ENCODE measurements around the gene QSOX1.
A peak's percentile ranks its signal among the peaks of the same experiment; 100 is the strongest.
"Not testable (repeated sequence)": the region's sequence is repeated elsewhere in the genome, so short reads cannot be mapped to it uniquely, and the experiment has no call there.

QSOX1 gene, protein sequence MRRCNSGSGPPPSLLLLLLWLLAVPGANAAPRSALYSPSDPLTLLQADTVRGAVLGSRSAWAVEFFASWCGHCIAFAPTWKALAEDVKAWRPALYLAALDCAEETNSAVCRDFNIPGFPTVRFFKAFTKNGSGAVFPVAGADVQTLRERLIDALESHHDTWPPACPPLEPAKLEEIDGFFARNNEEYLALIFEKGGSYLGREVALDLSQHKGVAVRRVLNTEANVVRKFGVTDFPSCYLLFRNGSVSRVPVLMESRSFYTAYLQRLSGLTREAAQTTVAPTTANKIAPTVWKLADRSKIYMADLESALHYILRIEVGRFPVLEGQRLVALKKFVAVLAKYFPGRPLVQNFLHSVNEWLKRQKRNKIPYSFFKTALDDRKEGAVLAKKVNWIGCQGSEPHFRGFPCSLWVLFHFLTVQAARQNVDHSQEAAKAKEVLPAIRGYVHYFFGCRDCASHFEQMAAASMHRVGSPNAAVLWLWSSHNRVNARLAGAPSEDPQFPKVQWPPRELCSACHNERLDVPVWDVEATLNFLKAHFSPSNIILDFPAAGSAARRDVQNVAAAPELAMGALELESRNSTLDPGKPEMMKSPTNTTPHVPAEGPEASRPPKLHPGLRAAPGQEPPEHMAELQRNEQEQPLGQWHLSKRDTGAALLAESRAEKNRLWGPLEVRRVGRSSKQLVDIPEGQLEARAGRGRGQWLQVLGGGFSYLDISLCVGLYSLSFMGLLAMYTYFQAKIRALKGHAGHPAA

DNA sequence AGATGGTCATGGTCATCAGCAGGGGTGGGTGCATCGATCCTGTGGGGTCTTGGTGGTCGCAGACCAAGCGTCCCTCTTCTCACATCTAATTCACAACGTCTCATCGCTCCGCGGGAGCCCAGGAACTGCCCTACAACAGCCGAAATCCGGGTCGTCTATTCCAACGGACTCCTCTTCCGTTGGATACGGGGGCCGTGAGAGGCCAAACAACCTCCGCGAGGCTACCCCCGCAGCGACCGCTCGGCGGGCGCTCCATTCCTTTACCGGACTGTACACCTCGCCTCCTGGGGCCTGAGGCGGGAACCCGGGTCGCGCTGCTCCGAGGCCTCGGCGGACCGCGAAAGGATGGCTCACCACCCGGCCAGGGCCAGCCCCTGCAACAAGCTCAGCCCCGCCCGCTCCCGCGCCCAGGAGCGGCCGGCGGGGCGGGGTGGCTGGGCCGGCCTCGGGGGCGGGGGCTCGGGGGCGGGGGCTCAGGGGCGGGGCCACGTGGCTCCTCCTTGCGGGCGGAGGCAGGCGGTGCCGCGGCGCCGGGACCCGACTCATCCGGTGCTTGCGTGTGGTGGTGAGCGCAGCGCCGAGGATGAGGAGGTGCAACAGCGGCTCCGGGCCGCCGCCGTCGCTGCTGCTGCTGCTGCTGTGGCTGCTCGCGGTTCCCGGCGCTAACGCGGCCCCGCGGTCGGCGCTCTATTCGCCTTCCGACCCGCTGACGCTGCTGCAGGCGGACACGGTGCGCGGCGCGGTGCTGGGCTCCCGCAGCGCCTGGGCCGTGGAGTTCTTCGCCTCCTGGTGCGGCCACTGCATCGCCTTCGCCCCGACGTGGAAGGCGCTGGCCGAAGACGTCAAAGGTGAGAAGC lies at the start of gene QSOX1:
QSOX1 (plus strand) TSS at position 545 of the 857 bp plus-strand sequence; CDS start at position 584, 39 bp downstream.
- peak; percentile 94 to 96 (median 96) for DNase-seq

DNA sequence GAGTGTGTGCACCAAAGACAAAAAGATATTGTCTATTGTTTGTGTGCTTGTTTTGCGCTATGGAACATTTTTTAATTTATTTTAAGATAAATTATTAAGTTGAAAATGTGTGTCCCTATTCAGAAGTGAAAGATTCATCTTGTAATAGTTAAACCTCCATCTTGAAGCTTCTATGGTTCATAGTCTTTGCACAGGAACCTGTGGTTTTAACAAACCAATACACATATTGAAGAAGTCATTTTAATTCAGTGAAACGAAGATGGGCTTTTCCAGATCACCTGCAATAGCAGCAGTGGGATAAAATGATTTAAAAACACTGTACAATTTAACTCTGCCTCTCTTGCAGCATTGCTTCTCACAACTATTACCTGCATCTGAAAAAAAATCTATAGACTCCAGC lies 42.6 kb upstream of the QSOX1 start:
- no peak for DNase-seq

DNA sequence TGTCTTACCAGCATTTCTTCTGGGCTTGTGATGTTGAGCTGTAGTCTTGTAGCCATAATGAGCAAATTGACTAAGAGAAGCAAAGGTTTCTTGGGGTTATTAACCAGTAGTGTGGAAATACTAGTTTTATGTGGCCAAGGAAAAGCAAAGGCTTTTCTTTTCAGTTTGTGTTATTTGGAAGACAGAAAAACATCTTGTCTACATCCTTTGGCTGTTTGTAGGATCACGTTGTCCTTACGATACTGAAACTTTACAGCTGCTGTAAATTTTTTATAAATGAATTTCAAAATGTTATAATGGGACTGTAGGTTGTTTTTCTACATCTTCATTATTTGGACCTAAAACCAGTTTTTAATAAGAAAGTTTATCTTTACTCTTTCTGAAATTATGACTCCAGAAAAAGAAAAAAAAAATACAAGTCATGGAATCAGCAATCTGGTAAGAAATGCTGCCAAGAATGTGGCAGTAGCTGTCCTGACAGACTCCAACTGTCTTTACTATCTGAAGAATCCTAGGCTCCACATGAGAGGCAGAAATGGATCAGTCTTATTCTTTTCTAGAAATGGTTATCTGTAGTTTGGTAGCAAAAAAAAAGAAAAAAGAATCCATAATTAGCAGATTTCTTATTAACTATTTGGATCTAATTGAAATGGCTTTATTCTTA lies 41.6 kb upstream of the QSOX1 start:
- no peak for DNase-seq

DNA sequence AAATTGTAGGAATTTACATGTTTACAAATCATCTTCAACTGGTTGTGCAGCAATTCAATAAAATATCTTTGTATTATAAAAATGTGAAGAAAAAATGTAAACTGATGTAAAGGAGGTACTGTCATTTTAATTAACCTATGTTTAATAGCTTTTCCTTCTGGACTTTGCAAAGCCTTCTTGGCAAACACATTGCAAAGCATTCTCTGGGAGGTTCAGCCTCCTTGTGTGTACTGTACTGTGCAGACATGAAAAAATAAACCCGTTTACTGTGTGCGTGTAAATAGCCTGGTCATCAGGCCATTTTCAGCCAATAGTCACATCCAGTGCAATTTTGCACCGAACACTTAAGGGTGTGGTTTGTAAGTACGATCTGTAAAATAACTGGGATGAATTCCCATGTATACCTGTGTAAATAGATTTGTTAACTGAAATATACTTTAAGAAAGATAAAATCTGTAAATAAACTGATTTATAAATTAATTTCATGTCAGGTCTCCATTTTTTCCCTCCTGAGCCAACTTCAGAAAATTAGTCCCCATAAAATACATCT lies 40.2 kb upstream of the QSOX1 start:
- no peak for DNase-seq

DNA sequence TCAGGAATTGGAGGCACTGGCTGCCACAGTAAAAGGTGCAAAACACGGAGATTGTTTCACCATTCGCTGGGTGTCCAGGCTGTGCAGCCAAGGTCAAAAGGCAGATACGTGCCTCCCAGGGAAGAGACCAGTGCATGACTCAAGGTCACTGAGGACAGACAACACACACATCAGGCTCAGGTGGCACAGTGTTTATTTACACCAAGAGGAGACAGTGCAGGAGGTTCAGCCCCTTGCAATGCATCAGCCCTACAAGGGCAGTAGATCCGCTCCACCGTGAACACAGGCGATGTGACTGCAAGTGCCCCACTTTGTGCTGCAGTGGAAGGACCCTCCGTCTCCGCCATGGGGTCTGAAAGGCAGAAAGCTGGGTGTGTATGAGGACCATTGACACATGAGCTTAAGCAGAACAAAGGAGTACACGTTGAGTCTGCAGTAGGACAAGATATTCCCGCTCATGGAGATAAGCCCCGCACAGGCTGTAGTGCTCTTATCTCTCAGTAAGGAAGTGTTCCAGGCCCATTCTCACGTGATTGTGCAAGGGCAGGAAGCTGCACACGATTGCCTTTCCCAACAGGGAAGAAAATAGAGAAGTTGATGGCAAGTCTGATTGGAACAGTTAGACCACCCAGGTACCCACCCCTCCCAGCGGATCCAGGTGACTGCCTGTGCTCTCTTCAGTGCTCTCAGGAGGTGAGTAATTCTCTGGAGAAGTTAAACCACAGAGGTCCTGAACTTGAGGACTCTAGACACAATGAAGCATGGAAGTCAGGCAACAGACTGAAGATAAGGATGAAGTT lies 37.5 kb upstream of the QSOX1 start:
- no peak for DNase-seq

DNA sequence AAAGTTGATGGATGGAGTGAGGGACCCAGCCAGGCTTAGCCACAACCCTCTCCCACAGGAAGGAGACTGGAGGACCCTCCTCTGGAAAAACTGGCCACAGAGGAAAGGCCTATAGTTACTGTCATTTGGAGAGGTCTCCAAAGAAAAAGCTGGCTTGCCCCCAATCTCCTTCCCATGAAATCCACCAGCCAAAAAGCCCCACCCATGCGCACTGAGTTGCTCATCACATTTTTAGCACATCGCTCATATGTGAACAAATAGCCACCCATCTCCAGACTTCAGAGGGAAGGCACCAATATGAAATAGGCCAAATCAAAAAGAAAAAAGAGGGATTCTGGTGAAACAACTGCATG lies 36.9 kb upstream of the QSOX1 start:
- DNase-seq, result no peak

DNA sequence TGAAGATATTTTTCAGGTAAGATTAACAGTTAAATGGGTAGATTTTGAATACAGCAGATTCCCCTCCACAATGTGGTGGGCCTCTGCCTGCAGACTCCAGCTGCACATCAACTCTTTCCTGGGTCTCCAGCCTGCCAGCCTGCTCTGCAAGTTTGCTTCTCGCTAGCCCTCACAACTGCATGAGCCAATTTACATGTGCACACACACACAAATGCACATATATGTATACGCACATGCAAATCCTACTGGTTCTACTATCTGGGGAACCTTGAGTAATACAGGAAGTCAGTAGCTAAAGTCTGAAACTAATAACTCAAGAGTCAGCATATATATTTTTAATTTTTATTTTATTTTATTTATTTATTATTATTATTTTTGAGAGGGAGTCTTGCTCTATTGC lies 34.8 kb upstream of the QSOX1 start:
- DNase-seq, result no peak

DNA sequence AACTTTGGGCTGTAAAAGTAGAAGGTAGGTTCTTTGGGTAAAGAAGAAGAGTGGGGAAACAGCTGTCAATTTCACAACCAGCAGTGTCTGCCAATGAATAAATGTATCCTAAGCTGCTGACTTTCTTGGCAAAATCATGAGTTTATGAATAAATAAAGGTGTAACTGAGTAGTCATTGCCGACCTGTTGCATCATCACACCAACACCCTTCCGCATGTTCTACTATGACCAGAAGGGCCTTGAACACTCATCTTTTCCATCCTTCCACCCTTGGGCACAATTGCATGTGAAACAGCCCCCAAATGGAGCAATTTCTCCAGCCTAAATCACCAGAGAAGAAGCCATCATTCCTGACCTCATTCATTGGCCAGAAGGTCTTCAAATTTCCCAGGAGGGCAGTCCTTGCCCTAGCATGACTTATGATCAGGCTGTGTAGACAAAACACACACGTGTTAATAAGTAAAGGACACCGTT lies 31.2 kb upstream of the QSOX1 start:
- DNase-seq, result no peak

DNA sequence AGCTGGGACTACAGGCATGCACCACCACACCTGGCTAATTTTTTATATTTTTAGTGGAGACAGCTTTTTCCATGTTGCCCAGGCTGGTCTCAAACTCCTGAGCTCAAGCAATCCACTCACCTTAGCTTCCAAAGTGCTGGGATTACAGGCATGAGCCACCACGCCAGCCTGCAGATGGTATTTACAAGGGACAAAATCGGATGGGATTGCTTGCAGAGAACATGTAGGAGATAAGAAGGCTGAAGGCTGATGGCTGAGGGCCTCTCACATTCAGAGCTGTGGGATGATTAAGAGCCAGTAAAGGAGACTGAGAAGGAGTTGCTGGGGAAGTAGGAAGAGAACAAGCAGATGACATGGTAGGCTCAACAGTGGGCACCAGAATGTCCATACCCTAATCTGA lies 24.0 kb upstream of the QSOX1 start:
- DNase-seq, result no peak

DNA sequence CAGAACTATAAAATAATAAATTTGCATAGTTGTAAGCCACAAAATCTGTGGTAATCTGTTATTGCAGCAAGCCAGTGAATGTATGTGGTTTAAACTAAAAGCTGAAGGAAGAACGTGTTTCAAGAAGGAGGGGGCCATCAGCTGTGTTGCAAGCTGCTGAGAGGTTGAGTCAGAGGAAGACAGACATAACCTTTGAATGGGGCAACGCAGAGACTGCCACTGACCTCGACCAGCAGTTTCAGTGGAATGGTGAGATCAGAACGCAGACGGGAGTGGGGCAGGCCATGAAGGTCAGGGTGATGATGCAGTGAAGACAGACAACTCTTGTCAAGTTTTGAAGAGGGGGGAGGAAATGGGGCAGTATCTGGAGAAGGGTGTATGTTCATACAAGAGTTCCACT lies 23.2 kb upstream of the QSOX1 start:
- DNase-seq, result no peak

DNA sequence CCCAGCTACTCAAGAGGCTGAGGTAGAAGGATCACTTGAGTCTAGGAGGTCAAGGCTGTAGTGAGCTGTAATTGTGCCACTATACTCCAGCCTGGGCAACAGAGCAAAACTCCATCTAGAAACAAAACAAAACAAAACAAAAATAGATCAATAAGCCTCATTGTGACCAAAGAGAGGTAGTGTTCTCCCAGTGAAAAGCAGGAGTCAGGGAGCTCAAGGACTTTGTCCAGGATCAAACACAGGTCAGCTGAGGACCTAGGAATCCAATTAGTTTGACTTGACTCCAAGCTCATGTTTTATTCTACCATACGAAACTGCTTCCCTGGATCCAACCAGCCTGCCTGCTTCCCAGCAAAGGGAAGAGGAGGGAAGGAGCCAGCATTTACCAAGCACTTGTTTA lies 21.5 kb upstream of the QSOX1 start:
- DNase-seq, result no peak

DNA sequence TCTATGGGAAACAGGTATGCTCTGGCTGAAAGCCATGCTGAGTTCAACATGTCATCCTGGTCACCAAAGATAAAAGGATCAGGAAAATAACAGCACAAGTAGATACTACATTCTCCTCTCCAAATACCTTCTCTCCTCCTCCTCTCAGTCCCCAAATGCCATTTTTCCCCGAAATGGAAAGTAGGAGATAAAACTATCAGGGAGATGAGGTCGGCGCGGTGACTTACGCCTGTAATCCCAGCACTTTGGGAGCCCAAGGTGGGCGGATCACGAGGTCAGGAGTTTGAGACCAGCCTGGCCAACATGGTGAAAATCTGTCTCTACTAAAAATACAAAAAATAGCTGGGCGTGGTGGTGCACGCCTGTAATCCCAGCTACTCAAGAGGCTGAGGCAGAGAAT lies 21.0 kb upstream of the QSOX1 start:
- not testable (repeated sequence) for DNase-seq

DNA sequence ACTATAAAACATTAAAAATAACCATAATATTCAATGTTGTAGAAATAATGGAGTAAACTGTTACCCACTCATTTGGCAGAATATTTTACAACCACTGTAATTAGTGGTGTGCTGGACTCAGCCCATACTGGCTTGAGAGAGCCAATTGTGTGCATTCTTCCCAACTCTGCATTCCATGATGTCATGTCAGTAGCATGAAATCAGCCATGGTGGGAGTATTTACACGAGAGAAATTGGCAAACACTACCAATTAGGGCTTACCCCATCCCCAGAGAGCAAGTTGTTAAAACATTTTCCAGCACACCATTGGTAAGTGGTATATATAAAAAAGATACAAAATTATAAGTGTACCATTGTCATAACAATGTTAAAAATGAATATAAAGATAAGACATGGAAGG lies 19.1 kb upstream of the QSOX1 start:
- no peak for DNase-seq

DNA sequence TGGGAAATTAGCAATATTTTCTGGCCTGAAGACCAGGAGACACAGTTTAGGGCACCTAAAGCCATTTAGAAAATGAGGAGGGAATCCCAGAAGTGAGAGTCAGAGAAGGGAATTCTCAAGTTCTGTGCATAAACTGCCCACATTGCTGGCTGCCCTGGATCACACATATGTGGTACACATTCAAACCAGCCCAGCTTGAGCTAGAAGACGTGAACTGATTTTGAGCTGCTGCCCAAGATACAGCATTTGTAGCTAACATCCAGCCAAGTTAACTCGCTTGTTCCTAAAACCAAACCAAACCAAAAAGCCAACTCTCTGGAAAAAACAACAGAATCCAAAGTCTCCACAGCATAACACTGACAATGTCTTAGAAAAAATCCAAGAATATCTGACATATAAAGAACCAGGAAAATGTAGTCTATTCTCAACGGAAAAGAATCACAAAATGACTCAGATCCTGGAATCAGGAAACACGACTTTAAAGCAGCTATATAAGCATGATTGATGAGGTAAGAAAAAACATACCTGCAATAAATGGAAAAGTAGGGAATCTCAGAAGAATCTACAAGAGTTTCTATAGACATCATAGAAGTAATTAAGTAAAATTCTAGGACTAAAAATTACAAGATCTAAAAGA lies 18.2 kb upstream of the QSOX1 start:
- DNase-seq, result no peak

DNA sequence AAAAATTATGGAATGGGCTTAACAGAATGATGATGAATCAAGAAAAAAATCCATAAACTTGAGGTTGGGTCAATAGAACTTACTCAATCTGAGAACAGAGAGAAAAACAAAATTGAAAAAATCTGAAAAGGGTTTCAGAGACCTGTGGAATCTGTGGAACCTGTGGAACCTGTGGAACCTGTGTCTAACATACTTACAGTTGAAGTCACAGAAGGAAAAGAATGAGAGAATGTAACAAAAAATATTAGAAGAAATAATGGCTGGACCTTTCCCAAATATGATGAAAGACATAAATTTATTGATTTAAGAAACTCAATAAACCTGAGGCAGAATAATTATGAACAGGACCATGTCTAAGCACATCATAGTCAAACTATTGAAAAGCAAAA lies 17.7 kb upstream of the QSOX1 start:
- DNase-seq, result no peak

DNA sequence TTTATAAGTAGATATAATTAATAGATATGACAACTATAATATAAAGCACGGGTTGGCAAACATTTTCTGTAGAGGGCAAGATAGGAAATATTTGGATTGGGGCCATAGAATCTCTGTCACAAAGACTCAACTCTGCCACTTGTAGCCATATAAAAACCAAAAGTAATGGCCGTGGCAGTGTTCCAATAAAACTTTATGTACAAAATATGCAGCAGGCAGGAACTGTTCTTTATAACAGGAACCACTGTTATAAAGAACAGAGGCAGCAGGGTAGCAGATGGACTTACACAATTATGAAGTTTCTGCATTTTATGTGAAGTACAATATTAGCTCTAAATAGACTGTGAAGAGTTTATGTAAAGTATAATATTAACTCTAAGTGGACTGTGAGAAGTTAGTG lies 16.9 kb upstream of the QSOX1 start:
- no peak for DNase-seq

DNA sequence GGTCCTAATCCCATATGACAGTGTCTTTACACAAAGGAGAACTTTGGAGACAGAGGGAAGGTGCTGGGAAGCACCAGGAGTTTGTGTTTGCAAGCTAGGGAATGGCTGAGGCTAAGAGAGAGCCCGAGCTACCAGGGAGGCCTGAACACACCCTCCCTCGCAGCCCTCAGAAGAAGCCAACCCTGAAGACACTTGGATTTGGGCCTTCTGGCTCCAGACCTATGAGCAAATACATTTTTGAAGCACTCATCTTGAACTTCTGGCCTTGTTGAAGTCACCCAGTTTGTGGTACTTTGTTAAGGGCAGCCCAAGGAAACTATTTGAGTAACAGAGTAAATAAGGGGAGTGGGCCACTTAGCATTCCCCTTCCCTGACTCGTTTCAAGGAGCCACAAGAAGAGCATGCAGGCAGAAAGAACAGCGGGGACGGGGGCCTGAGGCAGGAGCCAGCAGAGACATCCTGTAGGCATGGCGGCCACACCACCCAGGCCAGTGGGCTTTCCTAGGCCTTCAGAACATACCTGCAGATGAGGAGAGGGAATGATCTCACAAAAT lies 13.2 kb upstream of the QSOX1 start:
- DNase-seq, result no peak

DNA sequence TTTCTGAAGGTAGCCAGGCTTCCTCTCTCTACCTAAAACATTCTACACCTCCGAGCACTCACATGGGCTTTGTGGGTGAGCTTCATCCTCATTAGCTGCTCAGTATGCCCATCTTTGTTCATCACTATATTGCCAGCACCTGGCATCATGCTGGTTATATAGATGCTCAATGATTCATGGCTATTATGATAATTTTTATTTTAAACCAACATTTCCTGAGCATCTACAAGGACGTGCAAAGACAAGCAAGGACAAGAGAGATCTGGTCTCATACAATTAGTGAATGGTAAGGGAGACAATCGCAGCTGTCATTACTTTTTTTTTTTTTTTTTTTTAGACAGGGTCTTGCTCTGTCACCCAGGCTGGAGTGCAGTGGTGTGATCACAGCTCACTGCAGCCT lies 11.3 kb upstream of the QSOX1 start:
- no peak for DNase-seq

DNA sequence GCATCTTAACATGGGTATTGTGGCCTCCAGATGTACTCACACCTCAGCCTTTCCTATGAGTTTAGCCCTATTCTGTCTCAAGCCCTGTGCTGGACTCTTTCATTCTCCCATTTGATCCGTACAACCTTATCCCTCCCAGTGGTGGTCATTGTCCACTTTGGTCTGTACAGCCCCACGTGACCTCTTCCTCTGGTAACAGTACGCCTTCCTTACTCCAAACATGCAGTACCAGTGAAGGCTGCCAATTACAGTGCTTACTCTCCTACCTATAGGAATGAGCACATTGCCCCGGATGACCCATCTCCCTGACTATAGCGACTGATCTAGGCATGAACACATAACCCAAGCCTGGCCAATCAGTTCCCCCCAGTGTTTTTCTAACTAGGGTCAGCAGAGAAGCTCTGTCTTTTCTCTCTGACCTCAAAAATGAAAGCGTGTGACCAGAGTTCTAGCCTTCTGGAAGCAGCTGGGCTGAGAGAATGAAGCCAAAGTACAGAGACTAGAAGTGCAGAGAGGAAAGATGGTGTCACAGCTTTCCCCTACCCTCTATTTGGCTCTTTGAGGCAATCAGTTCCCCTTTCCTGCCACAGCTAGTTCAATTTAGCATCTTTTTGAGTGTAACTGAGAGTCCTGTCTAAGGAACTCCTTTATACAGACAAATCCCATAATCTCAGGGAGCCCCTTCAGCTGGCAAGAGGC lies 9.9 kb upstream of the QSOX1 start:
- DNase-seq, result no peak

DNA sequence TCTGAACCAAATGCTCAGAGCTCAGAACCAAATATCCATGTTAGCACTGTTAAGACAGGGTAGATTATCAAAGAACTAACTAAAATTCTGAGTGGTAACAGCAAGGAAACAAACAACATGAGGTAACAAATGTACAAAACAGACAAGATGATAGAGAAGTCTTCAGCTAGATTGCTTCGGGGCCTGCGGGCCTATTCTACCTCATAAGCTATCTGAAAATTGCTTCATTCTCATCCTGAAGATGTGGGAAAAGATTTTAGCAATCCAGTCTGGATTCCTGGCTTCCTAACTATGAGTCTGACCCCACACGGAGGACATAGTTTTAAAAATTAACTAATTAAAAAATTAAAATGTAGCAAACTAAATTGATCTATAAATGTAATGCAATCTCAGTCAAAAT lies 9.2 kb upstream of the QSOX1 start:
- no peak for DNase-seq
